HepG2 (cell line): ENCODE data around the gene UACA.

Experiments
- FIP1L1 ChIP-seq: fragments of 200-400 bp; formaldehyde crosslinking; IDR thresholded peaks from 2 replicates; pipeline ENCODE4 v1.6.1; 2018; ENCODE audit warnings: low read depth, mild to moderate bottlenecking, low read length, moderate library complexity, borderline replicate concordance; ENCODE audit not compliant: insufficient read depth
- KLF16 ChIP-seq, 2 experiments: sonication (generic) in 1 of 2; formaldehyde crosslinking in 1 of 2; IDR thresholded peaks; 2 replicates each; pipeline versions ENCODE4 v1.6.1 to v1.8.0; 2016 to 2023; ENCODE audit warnings: missing genetic modification reagents in 2 of 2, missing compliant biosample characterization in 1 of 2
- NFE2L2 ChIP-seq: fragments of 150-350 bp; IDR thresholded peaks from 2 replicates; pipeline ENCODE4 v1.6.1; 2014; ENCODE audit warnings: low read length
- NFIB ChIP-seq: sonication (generic); formaldehyde crosslinking; IDR thresholded peaks from 2 replicates; pipeline ENCODE4 v1.9.0; 2021; ENCODE audit warnings: missing genetic modification reagents, mild to moderate bottlenecking, borderline replicate concordance
- NR2F1 ChIP-seq, 2 experiments: fragments of 450-650 bp in 1 of 2; formaldehyde crosslinking in 1 of 2; IDR thresholded peaks; 2 replicates each; pipeline versions ENCODE4 v1.5.0 to v1.6.1; 2016 to 2020; ENCODE audit warnings: mild to moderate bottlenecking in 1 of 2, missing compliant biosample characterization in 1 of 2, missing genetic modification reagents in 1 of 2, moderate library complexity in 1 of 2
- POLR2AphosphoS5 ChIP-seq: IDR thresholded peaks from 2 replicates; pipeline ENCODE4 v1.6.1; 2012; ENCODE audit warnings: low read depth, low read length
- REPIN1 ChIP-seq: sonication (generic); formaldehyde crosslinking; IDR thresholded peaks from 2 replicates; pipeline ENCODE4 v1.8.0; 2022; ENCODE audit warnings: missing genetic modification reagents, low read depth, mild to moderate bottlenecking, borderline replicate concordance
- TCF7L2 ChIP-seq: IDR thresholded peaks from 2 replicates; pipeline ENCODE4 v1.6.1; 2011; ENCODE audit warnings: mild to moderate bottlenecking, low read depth, low read length, moderate library complexity
- ZNF674 ChIP-seq: sonication (generic); formaldehyde crosslinking; IDR thresholded peaks from 2 replicates; pipeline ENCODE4 v1.5.0; 2020; ENCODE audit warnings: low read depth, mild to moderate bottlenecking, missing genetic modification reagents
- ZNF850 ChIP-seq: sonication (generic); formaldehyde crosslinking; conservative IDR thresholded peaks from 2 replicates; pipeline ENCODE4 v1.9.0; 2021; ENCODE audit warnings: mild to moderate bottlenecking, missing genetic modification reagents
- TF ChIP-seq, protein P1 (sequence below): fragments of 450-650 bp; IDR thresholded peaks from 2 replicates; pipeline ENCODE4 v1.6.1; 2017; ENCODE audit warnings: mild to moderate bottlenecking
- TF ChIP-seq, protein P2 (sequence below): sonication (generic); formaldehyde crosslinking; conservative IDR thresholded peaks from 2 replicates; pipeline ENCODE4 v1.4.0; 2020; ENCODE audit warnings: missing genetic modification reagents
- TF ChIP-seq, protein P3 (sequence below), 2 experiments: sonication (generic) in 1 of 2; formaldehyde crosslinking in 1 of 2; IDR thresholded peaks; 2 replicates each; pipeline versions ENCODE4 v1.5.1 to v1.6.1; 2011 to 2020; ENCODE audit warnings: borderline replicate concordance in 1 of 2, low read depth in 1 of 2, low read length in 1 of 2, mild to moderate bottlenecking in 1 of 2, missing genetic modification reagents in 1 of 2, moderate library complexity in 1 of 2

DNA sequence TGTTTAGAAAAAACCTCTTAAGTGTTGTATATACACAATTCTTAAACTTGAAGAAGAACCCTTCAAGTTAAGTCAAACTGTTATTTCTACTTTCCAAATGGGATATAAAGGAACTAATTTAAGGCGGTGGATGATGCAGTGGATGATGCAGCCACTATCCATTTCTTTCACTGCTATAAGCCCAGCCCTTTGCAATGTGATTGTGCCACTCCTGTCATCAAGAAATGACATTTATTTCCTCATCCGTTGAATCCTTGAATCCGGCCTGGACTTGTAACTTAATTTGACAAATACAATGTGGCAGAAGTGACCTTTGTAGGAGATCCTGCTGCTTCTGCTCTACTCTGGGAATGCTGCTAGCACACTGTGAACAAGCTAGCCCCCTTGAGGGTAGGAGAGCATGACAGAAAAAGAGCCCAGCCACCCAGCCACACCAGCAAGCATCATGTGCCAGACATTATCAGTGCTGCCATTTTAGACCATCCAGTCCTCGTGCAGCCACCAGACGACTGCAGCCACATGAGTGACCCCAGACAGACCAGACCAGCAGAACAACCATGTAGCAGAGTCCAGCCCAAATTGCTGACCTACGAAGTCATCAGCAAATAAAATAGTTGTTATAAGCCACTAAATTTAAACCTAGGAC is 47.4 kb downstream of the UACA start:
- TF ChIP-seq, protein P1, sequence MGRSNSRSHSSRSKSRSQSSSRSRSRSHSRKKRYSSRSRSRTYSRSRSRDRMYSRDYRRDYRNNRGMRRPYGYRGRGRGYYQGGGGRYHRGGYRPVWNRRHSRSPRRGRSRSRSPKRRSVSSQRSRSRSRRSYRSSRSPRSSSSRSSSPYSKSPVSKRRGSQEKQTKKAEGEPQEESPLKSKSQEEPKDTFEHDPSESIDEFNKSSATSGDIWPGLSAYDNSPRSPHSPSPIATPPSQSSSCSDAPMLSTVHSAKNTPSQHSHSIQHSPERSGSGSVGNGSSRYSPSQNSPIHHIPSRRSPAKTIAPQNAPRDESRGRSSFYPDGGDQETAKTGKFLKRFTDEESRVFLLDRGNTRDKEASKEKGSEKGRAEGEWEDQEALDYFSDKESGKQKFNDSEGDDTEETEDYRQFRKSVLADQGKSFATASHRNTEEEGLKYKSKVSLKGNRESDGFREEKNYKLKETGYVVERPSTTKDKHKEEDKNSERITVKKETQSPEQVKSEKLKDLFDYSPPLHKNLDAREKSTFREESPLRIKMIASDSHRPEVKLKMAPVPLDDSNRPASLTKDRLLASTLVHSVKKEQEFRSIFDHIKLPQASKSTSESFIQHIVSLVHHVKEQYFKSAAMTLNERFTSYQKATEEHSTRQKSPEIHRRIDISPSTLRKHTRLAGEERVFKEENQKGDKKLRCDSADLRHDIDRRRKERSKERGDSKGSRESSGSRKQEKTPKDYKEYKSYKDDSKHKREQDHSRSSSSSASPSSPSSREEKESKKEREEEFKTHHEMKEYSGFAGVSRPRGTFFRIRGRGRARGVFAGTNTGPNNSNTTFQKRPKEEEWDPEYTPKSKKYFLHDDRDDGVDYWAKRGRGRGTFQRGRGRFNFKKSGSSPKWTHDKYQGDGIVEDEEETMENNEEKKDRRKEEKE: no peak
- TF ChIP-seq NFE2L2 (no peak), NR2F1 (CRISPR knock-in tag; IDR thresholded peaks at IDR 0.05) (no peak), FIP1L1 (no peak), ZNF850 (CRISPR knock-in tag) (no peak), NFIB (CRISPR knock-in tag) (no peak), POLR2AphosphoS5 (no peak), ZNF674 (no peak), KLF16 (CRISPR knock-in tag; IDR thresholded peaks at IDR 0.05) (no peak), REPIN1 (CRISPR knock-in tag) (no peak), TCF7L2 (no peak)
- TF ChIP-seq, protein P2, sequence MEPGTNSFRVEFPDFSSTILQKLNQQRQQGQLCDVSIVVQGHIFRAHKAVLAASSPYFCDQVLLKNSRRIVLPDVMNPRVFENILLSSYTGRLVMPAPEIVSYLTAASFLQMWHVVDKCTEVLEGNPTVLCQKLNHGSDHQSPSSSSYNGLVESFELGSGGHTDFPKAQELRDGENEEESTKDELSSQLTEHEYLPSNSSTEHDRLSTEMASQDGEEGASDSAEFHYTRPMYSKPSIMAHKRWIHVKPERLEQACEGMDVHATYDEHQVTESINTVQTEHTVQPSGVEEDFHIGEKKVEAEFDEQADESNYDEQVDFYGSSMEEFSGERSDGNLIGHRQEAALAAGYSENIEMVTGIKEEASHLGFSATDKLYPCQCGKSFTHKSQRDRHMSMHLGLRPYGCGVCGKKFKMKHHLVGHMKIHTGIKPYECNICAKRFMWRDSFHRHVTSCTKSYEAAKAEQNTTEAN (CRISPR knock-in tag): no peak
- TF ChIP-seq, protein P3, sequence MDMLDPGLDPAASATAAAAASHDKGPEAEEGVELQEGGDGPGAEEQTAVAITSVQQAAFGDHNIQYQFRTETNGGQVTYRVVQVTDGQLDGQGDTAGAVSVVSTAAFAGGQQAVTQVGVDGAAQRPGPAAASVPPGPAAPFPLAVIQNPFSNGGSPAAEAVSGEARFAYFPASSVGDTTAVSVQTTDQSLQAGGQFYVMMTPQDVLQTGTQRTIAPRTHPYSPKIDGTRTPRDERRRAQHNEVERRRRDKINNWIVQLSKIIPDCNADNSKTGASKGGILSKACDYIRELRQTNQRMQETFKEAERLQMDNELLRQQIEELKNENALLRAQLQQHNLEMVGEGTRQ (IDR thresholded peaks at IDR 0.05; ENCODE audit: low read depth, low read length): no peak
- TF ChIP-seq, protein P3 (CRISPR knock-in tag; IDR thresholded peaks at IDR 0.05; ENCODE audit: borderline replicate concordance): no peak
